KMS-11 (cell line): ENCODE data around the gene ZNF354C.

Source experiments
- H2AFZ ChIP-seq: fragments of 200-600 bp; sonication (generic); 2 replicates; pipeline ENCODE4 v1.6.1; 2016; ENCODE audit warnings: antibody characterized with exemption, mixed run types, low read depth
- H3K27ac ChIP-seq: fragments of 200-600 bp; sonication (generic); 2 replicates; pipeline ENCODE4 v1.6.1; 2016; ENCODE audit warnings: mild to moderate bottlenecking, mixed run types
- H3K27me3 ChIP-seq: fragments of 200-600 bp; sonication (generic); 2 replicates; pipeline ENCODE4 v1.6.1; 2017; ENCODE audit warnings: mild to moderate bottlenecking, low read depth, mixed run types, moderate library complexity; ENCODE audit not compliant: insufficient read depth
- H3K36me3 ChIP-seq: fragments of 200-600 bp; sonication (generic); 2 replicates; pipeline ENCODE4 v1.6.1; 2017; ENCODE audit warnings: mild to moderate bottlenecking, mixed run types; ENCODE audit not compliant: insufficient read depth
- H3K4me1 ChIP-seq: fragments of 200-600 bp; sonication (generic); 2 replicates; pipeline ENCODE4 v1.6.1; 2016; ENCODE audit warnings: mild to moderate bottlenecking, low read depth, mixed run types; ENCODE audit not compliant: poor library complexity, severe bottlenecking
- H3K4me2 ChIP-seq: fragments of 200-600 bp; sonication (generic); 2 replicates; pipeline ENCODE4 v1.7.0; 2016; ENCODE audit warnings: mild to moderate bottlenecking, mixed run types
- H3K4me3 ChIP-seq: fragments of 200-600 bp; sonication (generic); IDR thresholded peaks from 2 replicates; pipeline ENCODE4 v1.6.1; 2017; ENCODE audit warnings: low read depth, low read length, mixed read lengths; ENCODE audit not compliant: insufficient read depth
- H3K79me2 ChIP-seq: fragments of 200-600 bp; sonication (generic); 2 replicates; pipeline ENCODE4 v1.6.1; 2016; ENCODE audit warnings: low read depth, mixed run types; ENCODE audit not compliant: insufficient read depth
- H3K9ac ChIP-seq: fragments of 200-600 bp; sonication (generic); 2 replicates; pipeline ENCODE4 v1.6.1; 2016; ENCODE audit warnings: mild to moderate bottlenecking, mixed run types
- H4K20me1 ChIP-seq: fragments of 200-600 bp; sonication (generic); 2 replicates; pipeline ENCODE4 v1.6.1; 2016; ENCODE audit warnings: mild to moderate bottlenecking, mixed run types; ENCODE audit not compliant: insufficient read depth
- CTCF ChIP-seq: fragments of 200-600 bp; sonication (generic); conservative IDR thresholded peaks from 2 replicates; pipeline ENCODE4 v1.6.1; 2017; ENCODE audit warnings: low read depth, mild to moderate bottlenecking, antibody characterized with exemption, low read length, moderate library complexity, mixed read lengths

The ZNF354C gene

DNA sequence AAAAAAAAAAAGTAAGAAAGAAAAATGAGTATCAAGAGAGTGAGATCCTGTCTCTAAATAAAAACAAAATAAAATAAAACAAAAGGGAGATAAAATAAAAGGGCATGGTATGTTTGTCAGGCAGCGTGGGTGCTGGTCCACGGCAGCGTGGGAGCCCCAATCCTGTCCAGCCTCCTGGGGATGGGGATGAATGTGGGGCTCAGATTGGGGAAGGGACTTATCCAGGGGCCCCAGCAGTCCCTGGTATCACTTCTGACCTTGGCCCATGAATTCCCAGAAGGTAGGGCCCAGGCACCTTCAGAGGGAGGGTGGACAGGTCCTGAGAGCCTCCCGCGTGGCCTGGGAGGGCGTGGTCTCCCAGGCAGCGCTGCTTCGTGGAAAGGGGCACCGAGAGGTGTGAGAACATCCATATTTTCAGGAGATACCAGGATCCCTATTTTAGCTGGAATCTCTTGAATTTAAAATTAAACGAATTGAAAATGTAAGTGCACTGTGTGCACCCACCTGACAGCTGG is 71.2 kb downstream of the ZNF354C start:
- Histone ChIP-seq H3K4me2 (no peak overlapping the region), H2AFZ (no peak overlapping the region), H3K27ac (no peak overlapping the region), H4K20me1 (no peaks in the 10 kb centered on the region), H3K27me3 (no peaks in the 10 kb centered on the region), H3K36me3 (no peaks in the 10 kb centered on the region), H3K79me2 (no peaks in the 10 kb centered on the region), H3K4me1 (no peaks in the 10 kb centered on the region), H3K4me3 (no peak overlapping the region), H3K9ac (no peak overlapping the region)
- TF ChIP-seq CTCF, result no peak

- Histone ChIP-seq H3K79me2 (no peaks in the 10 kb centered on the region), H3K27me3 (no peaks in the 10 kb centered on the region), H3K36me3 (no peaks in the 10 kb centered on the region)
Observed at GRCh38 chr5:179131886-179132585, 71.9 kb downstream of the ZNF354C start.

GRCh38 chr5:179132586-179133355 is 72.6 kb downstream of the ZNF354C start:
- Histone ChIP-seq H3K9ac (no peak overlapping the region), H2AFZ (no peak overlapping the region), H3K27me3 (no peaks in the 10 kb centered on the region), H4K20me1 (no peaks in the 10 kb centered on the region), H3K4me1 (no peaks in the 10 kb centered on the region), H3K27ac (no peak overlapping the region), H3K4me2 (no peak overlapping the region), H3K79me2 (no peaks in the 10 kb centered on the region), H3K4me3 (no peak overlapping the region), H3K36me3 (no peaks in the 10 kb centered on the region)
- TF ChIP-seq CTCF, result no peak

More at GRCh38 chr5:179131886-179132585, 71.9 kb downstream of the ZNF354C start:
- Histone ChIP-seq H3K4me2 (no peak overlapping the region), H3K9ac (no peak overlapping the region), H2AFZ (no peak overlapping the region), H3K4me3 (no peak overlapping the region), H3K27ac (no peak overlapping the region), H4K20me1 (no peaks in the 10 kb centered on the region), H3K4me1 (no peaks in the 10 kb centered on the region)
- no peak for TF ChIP-seq CTCF
